Stimulated activated naive B cell treated with anti-CD40 and anti-IgM and Interleukin-4, amounts not matched to agents 10 μg/mL and 1 μg/mL and 100 μg/mL, for 72 hours (primary cell): ENCODE data around the gene MMUT.
"Not testable (repeated sequence)": the region's sequence is repeated elsewhere in the genome, so short reads cannot be mapped to it uniquely, and the experiment has no call there.

ENCODE experiments used
- ATAC-seq, 2 donors: fragments of 150-1000 bp; cut with Tn5 transposase; replicated peaks; 2 replicates each; pipeline ENCODE4 v1.10.0; 2021; ENCODE audit warnings: moderate library complexity in 1 of 2
- DNase-seq: peaks from one replicate; pipeline ENCODE4 v3.0.0; 2021
- H3K27ac Mint-ChIP-seq: one replicate; pipeline ENCODE4 v1.8.0; 2022; ENCODE audit warnings: mild to moderate bottlenecking, mixed read lengths
- H3K27me3 Mint-ChIP-seq, 2 donors: one replicate each; pipeline ENCODE4 v1.8.0; 2022; ENCODE audit warnings: mixed read lengths in 2 of 2
- H3K36me3 Mint-ChIP-seq, 2 donors: one replicate each; pipeline ENCODE4 v1.8.0; 2022; ENCODE audit warnings: mixed read lengths in 2 of 2, mild to moderate bottlenecking in 1 of 2
- H3K4me1 Mint-ChIP-seq, 2 donors: one replicate each; pipeline ENCODE4 v1.8.0; 2022; ENCODE audit warnings: mixed read lengths in 2 of 2, mild to moderate bottlenecking in 1 of 2
- H3K4me3 Mint-ChIP-seq, 2 donors: one replicate each; pipeline ENCODE4 v1.8.0; 2022; ENCODE audit warnings: mild to moderate bottlenecking in 2 of 2, mixed read lengths in 2 of 2, moderate library complexity in 1 of 2
- H3K9me3 Mint-ChIP-seq, 2 donors: one replicate each; pipeline ENCODE4 v1.8.0; 2022; ENCODE audit warnings: mixed read lengths in 2 of 2, mild to moderate bottlenecking in 1 of 2

MMUT gene

GRCh38 chr6:49462927-49463611 lies at the start of gene MMUT, which contains the start of gene CENPQ:
Gene MMUT (minus strand): TSS chr6:49463253. CDS start chr6:49459466, 3,787 bp downstream.
Gene CENPQ (plus strand): TSS chr6:49463370. CDS start chr6:49470177, 6,807 bp downstream.
- ATAC-seq (peak; percentile 99 to 100), DNase-seq (peak; percentile 90)
- Mint-ChIP-seq H3K9me3 (no peaks in the 10 kb centered on the region), H3K27me3 (no peaks in the 10 kb centered on the region), H3K4me1 (peaks cover 24 to 54% of the 10 kb centered on the region in 2 donors), H3K4me3 (peak within 1 kb of the TSS; percentile 92 to 95), H3K36me3 (peaks cover 2 to 11% of the 10 kb centered on the region in 2 donors), H3K27ac (peak within 1 kb of the TSS; percentile 96)

- no peaks in the 10 kb centered on the region for H3K36me3 Mint-ChIP-seq
- DNase-seq: no peak
- no peak overlapping the region for H3K27ac Mint-ChIP-seq
- peaks cover 23 to 27% of the 10 kb centered on the region in 2 donors for H3K27me3 Mint-ChIP-seq
- ATAC-seq: no peak
- no peaks in the 10 kb centered on the region for H3K4me1 Mint-ChIP-seq
- H3K4me3 Mint-ChIP-seq: no peak overlapping the region
- no peaks in the 10 kb centered on the region for H3K9me3 Mint-ChIP-seq
These were observed 46.3 kb upstream of the MMUT start for GRCh38 chr6:49509342-49509741.

- DNase-seq (no peak), ATAC-seq (no peak)
- H3K4me3 Mint-ChIP-seq: no peak overlapping the region
- no peaks in the 10 kb centered on the region for H3K36me3 Mint-ChIP-seq
- H3K27ac Mint-ChIP-seq: no peak overlapping the region
- no peaks in the 10 kb centered on the region for H3K4me1 Mint-ChIP-seq
- no peaks in the 10 kb centered on the region for H3K9me3 Mint-ChIP-seq
- H3K27me3 Mint-ChIP-seq: peaks cover 16 to 17% of the 10 kb centered on the region in 2 donors
These were observed 43.6 kb upstream of the MMUT start for GRCh38 chr6:49506569-49507111.

- no peak overlapping the region for H3K27ac Mint-ChIP-seq
- H3K4me1 Mint-ChIP-seq: no peaks in the 10 kb centered on the region
- no peak overlapping the region for H3K4me3 Mint-ChIP-seq
- ATAC-seq (no peak), DNase-seq (no peak)
- H3K36me3 Mint-ChIP-seq: no peaks in the 10 kb centered on the region
- no peaks in the 10 kb centered on the region for H3K9me3 Mint-ChIP-seq
- peaks cover 13 to 17% of the 10 kb centered on the region in 2 donors for H3K27me3 Mint-ChIP-seq
These were observed 41.6 kb upstream of the MMUT start for GRCh38 chr6:49504666-49505065.

- ATAC-seq (no peak), DNase-seq (no peak)
- no peak within 1 kb of the TSS for H3K27ac Mint-ChIP-seq
- H3K9me3 Mint-ChIP-seq: no peaks in the 10 kb centered on the region
- H3K36me3 Mint-ChIP-seq: peaks cover 0 to 3% of the 10 kb centered on the region in 2 donors
- H3K4me1 Mint-ChIP-seq: no peaks in the 10 kb centered on the region
- H3K27me3 Mint-ChIP-seq: peaks cover 0 to 6% of the 10 kb centered on the region in 2 donors
- H3K4me3 Mint-ChIP-seq: no peak within 1 kb of the TSS
These were observed 36.6 kb upstream of the MMUT start, which contains the start of gene GLYATL3 for GRCh38 chr6:49499623-49500022. Gene GLYATL3 (plus strand): TSS chr6:49499923. CDS start chr6:49511991, 12,068 bp downstream.

- Mint-ChIP-seq H3K27me3 (peaks cover 0 to 6% of the 10 kb centered on the region in 2 donors), H3K36me3 (peaks cover 0 to 8% of the 10 kb centered on the region in 2 donors), H3K27ac (no peak overlapping the region), H3K9me3 (no peaks in the 10 kb centered on the region), H3K4me3 (no peak overlapping the region), H3K4me1 (no peaks in the 10 kb centered on the region)
- ATAC-seq: no peak
- no peak for DNase-seq
These were observed 36.1 kb upstream of the MMUT start for GRCh38 chr6:49499126-49499525.

- no peak overlapping the region for H3K27ac Mint-ChIP-seq
- no peaks in the 10 kb centered on the region for H3K27me3 Mint-ChIP-seq
These were observed 34.3 kb upstream of the MMUT start for GRCh38 chr6:49497304-49497703.

GRCh38 chr6:49490633-49491032 lies 27.6 kb upstream of the MMUT start:
- DNase-seq: no peak
- no peaks in the 10 kb centered on the region for H3K27me3 Mint-ChIP-seq
- H3K4me3 Mint-ChIP-seq: no peak overlapping the region
- H3K36me3 Mint-ChIP-seq: peaks cover 14 to 42% of the 10 kb centered on the region in 2 donors
- no peaks in the 10 kb centered on the region for H3K4me1 Mint-ChIP-seq
- no peaks in the 10 kb centered on the region for H3K9me3 Mint-ChIP-seq
- ATAC-seq: no peak
- H3K27ac Mint-ChIP-seq: no peak overlapping the region

More at GRCh38 chr6:49497304-49497703, 34.3 kb upstream of the MMUT start:
- Mint-ChIP-seq H3K9me3 (no peaks in the 10 kb centered on the region), H3K4me3 (no peak overlapping the region), H3K36me3 (peaks cover 0 to 12% of the 10 kb centered on the region in 2 donors), H3K4me1 (no peaks in the 10 kb centered on the region)
- ATAC-seq (no peak), DNase-seq (no peak)

- not testable (repeated sequence) for H3K9me3 Mint-ChIP-seq, H3K27me3 Mint-ChIP-seq, H3K4me3 Mint-ChIP-seq, H3K4me1 Mint-ChIP-seq, H3K27ac Mint-ChIP-seq, ATAC-seq, DNase-seq
- H3K36me3 Mint-ChIP-seq: peaks cover 16 to 42% of the 10 kb centered on the region in 2 donors
These were observed 20.3 kb upstream of the MMUT start for GRCh38 chr6:49483380-49483779.

- H3K4me3 Mint-ChIP-seq, DNase-seq: not testable (repeated sequence)
These were observed 18.8 kb upstream of the MMUT start for GRCh38 chr6:49481846-49482245.

GRCh38 chr6:49479308-49479970 lies 16.4 kb upstream of the MMUT start:
- H3K27ac Mint-ChIP-seq: no peak overlapping the region

More at GRCh38 chr6:49481846-49482245, 18.8 kb upstream of the MMUT start:
- peaks cover 16 to 34% of the 10 kb centered on the region in 2 donors for H3K36me3 Mint-ChIP-seq
- not testable (repeated sequence) for H3K9me3 Mint-ChIP-seq, H3K27me3 Mint-ChIP-seq, H3K27ac Mint-ChIP-seq, H3K4me1 Mint-ChIP-seq, ATAC-seq

GRCh38 chr6:49476564-49476963 lies 13.5 kb upstream of the MMUT start:
- not testable (repeated sequence) for H3K27me3 Mint-ChIP-seq, H3K4me3 Mint-ChIP-seq, DNase-seq, H3K4me1 Mint-ChIP-seq, H3K27ac Mint-ChIP-seq, H3K9me3 Mint-ChIP-seq, ATAC-seq
- H3K36me3 Mint-ChIP-seq: peaks cover 20 to 46% of the 10 kb centered on the region in 2 donors

More at GRCh38 chr6:49479308-49479970, 16.4 kb upstream of the MMUT start:
- no peak for ATAC-seq
- Mint-ChIP-seq H3K4me3 (no peak overlapping the region), H3K4me1 (no peaks in the 10 kb centered on the region), H3K27me3 (no peaks in the 10 kb centered on the region), H3K36me3 (peaks cover 18 to 37% of the 10 kb centered on the region in 2 donors), H3K9me3 (no peaks in the 10 kb centered on the region)
- no peak for DNase-seq

- Mint-ChIP-seq H3K4me3 (no peak overlapping the region), H3K27ac (no peak overlapping the region), H3K4me1 (peaks cover 13 to 35% of the 10 kb centered on the region in 2 donors), H3K27me3 (no peaks in the 10 kb centered on the region), H3K36me3 (peaks cover 5 to 14% of the 10 kb centered on the region in 2 donors), H3K9me3 (no peaks in the 10 kb centered on the region)
- ATAC-seq (no peak), DNase-seq (no peak)
These were observed 5.0 kb upstream of the MMUT start for GRCh38 chr6:49468042-49468441.

- Mint-ChIP-seq H3K36me3 (peaks cover 3% of the 10 kb centered on the region in 2 donors), H3K4me3 (peak overlapping the region; percentile 44 to 50), H3K4me1 (peaks cover 21 to 56% of the 10 kb centered on the region in 2 donors), H3K27me3 (no peaks in the 10 kb centered on the region), H3K9me3 (no peaks in the 10 kb centered on the region), H3K27ac (no peak overlapping the region)
- ATAC-seq: no peak
- no peak for DNase-seq
These were observed 1.6 kb upstream of the MMUT start for GRCh38 chr6:49464691-49465090.
